HFF-Myc (cell line): ENCODE measurements around the gene C4A.

Source experiments
- DNase-seq: peaks from one replicate; pipeline ENCODE4 v3.0.0-alpha.2; 2011; ENCODE audit warnings: low read depth; ENCODE audit errors: extremely low read depth
- H3K4me3 ChIP-seq: replicated peaks from 2 replicates; pipeline ENCODE4 v1.5.1; 2011; ENCODE audit warnings: low read depth, mild to moderate bottlenecking, control low read depth, low read length
- TF ChIP-seq, protein P1 (sequence below): IDR thresholded peaks from 2 replicates; pipeline ENCODE4 v1.5.1; 2012; ENCODE audit warnings: mild to moderate bottlenecking, low read depth, low read length, control low read depth; ENCODE audit errors: missing control alignments

C4A gene

GRCh38 chr6:31958741-31959739 lies 22.8 kb upstream of the C4A start, which contains the start of the genes NELFE and SKIC2:
TSS of gene NELFE (minus strand) at chr6:31958971. CDS start at chr6:31958446, 525 bp downstream.
TSS of gene SKIC2 (plus strand) at chr6:31959175. CDS start at chr6:31959193, 18 bp downstream.
- H3K4me3 ChIP-seq, result peak within 1 kb of the TSS; percentile 100
- TF ChIP-seq, protein P1, sequence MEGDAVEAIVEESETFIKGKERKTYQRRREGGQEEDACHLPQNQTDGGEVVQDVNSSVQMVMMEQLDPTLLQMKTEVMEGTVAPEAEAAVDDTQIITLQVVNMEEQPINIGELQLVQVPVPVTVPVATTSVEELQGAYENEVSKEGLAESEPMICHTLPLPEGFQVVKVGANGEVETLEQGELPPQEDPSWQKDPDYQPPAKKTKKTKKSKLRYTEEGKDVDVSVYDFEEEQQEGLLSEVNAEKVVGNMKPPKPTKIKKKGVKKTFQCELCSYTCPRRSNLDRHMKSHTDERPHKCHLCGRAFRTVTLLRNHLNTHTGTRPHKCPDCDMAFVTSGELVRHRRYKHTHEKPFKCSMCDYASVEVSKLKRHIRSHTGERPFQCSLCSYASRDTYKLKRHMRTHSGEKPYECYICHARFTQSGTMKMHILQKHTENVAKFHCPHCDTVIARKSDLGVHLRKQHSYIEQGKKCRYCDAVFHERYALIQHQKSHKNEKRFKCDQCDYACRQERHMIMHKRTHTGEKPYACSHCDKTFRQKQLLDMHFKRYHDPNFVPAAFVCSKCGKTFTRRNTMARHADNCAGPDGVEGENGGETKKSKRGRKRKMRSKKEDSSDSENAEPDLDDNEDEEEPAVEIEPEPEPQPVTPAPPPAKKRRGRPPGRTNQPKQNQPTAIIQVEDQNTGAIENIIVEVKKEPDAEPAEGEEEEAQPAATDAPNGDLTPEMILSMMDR, result no peak
- DNase-seq, result peak; percentile 90

DNA sequence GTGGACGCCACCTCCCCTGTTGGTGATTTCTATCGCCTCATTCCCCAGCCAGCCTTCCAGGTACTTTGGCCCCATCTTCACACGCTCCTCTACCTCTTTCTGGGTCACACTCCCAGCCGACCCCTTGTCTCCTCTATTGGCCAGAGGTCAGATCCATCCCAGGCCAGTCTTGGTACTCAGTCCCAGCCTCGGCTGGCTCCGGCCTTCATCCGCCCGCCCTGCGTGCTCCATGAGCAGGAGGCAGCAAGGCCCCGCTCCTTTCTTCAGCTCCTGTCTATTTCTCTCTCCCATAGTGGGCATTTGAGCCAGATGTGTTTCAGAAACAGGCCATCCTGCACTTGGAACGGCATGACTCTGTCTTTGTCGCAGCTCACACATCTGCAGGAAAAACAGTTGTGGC lies 20.2 kb upstream of the C4A start:
- TF ChIP-seq, protein P1, result no peak
- H3K4me3 ChIP-seq, result no peak overlapping the region
- no peak for DNase-seq

- H3K4me3 ChIP-seq, result no peak overlapping the region
- TF ChIP-seq, protein P1, result no peak
- no peak for DNase-seq
These were observed 17.9 kb upstream of the C4A start for GRCh38 chr6:31963921-31964320.

GRCh38 chr6:31965700-31966099 lies 16.2 kb upstream of the C4A start:
- no peak for DNase-seq
- TF ChIP-seq, protein P1, result no peak
- H3K4me3 ChIP-seq, result no peak overlapping the region

GRCh38 chr6:31966506-31966905 lies 15.4 kb upstream of the C4A start:
- TF ChIP-seq, protein P1, result no peak
- no peak for DNase-seq
- no peak overlapping the region for H3K4me3 ChIP-seq

DNA sequence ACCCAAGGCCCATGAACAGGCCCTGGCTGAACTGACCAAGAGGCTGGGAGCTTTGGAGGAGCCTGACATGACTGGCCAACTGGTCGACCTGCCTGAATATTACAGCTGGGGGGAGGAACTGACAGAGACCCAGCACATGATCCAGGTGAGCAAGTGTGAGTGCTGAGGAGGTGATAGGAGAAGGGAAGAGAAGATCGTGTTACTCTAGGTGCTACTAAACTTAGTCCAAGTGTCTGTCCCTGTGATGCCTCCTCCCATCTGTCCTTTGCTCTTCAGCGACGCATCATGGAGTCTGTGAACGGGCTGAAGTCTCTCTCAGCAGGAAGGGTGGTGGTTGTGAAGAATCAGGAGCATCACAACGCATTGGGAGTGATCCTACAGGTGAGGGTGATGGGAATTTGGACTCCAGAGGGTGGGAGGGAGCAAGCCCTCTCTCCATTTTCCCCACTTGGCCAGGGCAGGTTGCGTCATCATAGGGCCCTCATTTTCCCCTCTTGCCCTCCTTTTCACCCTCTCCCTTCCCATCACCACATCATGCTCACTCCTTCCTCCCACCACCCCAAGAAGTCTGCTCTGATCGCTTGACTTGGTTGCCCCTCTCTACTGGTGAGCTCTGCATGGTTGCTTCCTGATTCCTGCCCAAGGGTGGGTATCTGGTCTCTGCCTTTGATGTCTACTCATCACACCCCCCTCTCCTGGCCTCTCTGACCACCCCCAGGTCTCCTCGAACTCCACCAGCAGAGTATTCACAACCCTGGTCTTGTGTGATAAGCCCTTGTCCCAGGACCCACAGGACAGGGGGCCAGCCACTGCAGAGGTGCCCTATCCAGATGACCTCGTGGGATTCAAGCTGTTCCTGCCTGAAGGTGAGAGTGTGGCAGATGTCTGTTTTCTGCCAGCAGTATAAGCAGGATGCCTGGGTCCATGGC lies 14.6 kb upstream of the C4A start:
- no peak overlapping the region for H3K4me3 ChIP-seq
- TF ChIP-seq, protein P1, result no peak
- no peak for DNase-seq
